ENCODE measurements around the gene GSTA2.
"Not testable (repeated sequence)": the region's sequence is repeated elsewhere in the genome, so short reads cannot be mapped to it uniquely, and the experiment has no call there.

Gene GSTA2

GRCh38 chr6:52763322-52763916 lies at the start of gene GSTA2:
TSS of gene GSTA2 (minus strand) at chr6:52763475. CDS start at chr6:52757947, 5,528 bp downstream.
- DNase-seq: not testable (repeated sequence)

- not testable (repeated sequence) for DNase-seq
Observed at GRCh38 chr6:52809777-52810176, 46.5 kb upstream of the GSTA2 start.

GRCh38 chr6:52808660-52809059 lies 45.4 kb upstream of the GSTA2 start:
- DNase-seq: no peak

GRCh38 chr6:52803668-52804255 lies 40.5 kb upstream of the GSTA2 start, which contains the start of gene GSTA1:
TSS of gene GSTA1 (minus strand) at chr6:52803816. CDS start at chr6:52799267, 4,549 bp downstream.
- not testable (repeated sequence) for DNase-seq

GRCh38 chr6:52802806-52803205 lies 39.5 kb upstream of the GSTA2 start:
- no peak for DNase-seq

- DNase-seq: no peak
Observed at GRCh38 chr6:52801188-52801841, 38.0 kb upstream of the GSTA2 start.

- DNase-seq: not testable (repeated sequence)
Observed at GRCh38 chr6:52799272-52799671, 36.0 kb upstream of the GSTA2 start.

GRCh38 chr6:52794366-52794765 lies 31.1 kb upstream of the GSTA2 start:
- DNase-seq: not testable (repeated sequence)

GRCh38 chr6:52790861-52791260 lies 27.6 kb upstream of the GSTA2 start:
- no peak for DNase-seq

- not testable (repeated sequence) for DNase-seq
Observed at GRCh38 chr6:52789658-52790057, 26.4 kb upstream of the GSTA2 start.

GRCh38 chr6:52788478-52788877 lies 25.2 kb upstream of the GSTA2 start:
- DNase-seq: no peak

- DNase-seq: no peak
Observed at GRCh38 chr6:52787917-52788316, 24.6 kb upstream of the GSTA2 start.

GRCh38 chr6:52786249-52786956 lies 23.1 kb upstream of the GSTA2 start:
- no peak for DNase-seq

- not testable (repeated sequence) for DNase-seq
Observed at GRCh38 chr6:52782696-52783274, 19.5 kb upstream of the GSTA2 start.

GRCh38 chr6:52782209-52782608 lies 18.9 kb upstream of the GSTA2 start:
- not testable (repeated sequence) for DNase-seq

- DNase-seq: no peak
Observed at GRCh38 chr6:52779237-52779636, 16.0 kb upstream of the GSTA2 start.

- not testable (repeated sequence) for DNase-seq
Observed at GRCh38 chr6:52776711-52777351, 13.6 kb upstream of the GSTA2 start.

GRCh38 chr6:52769399-52769798 lies 6.1 kb upstream of the GSTA2 start:
- DNase-seq: not testable (repeated sequence)

GRCh38 chr6:52767658-52768057 lies 4.4 kb upstream of the GSTA2 start:
- DNase-seq: not testable (repeated sequence)

- DNase-seq: not testable (repeated sequence)
Observed at GRCh38 chr6:52761673-52762491, 1.4 kb downstream of the GSTA2 start.

GRCh38 chr6:52760105-52760765 lies 3.0 kb downstream of the GSTA2 start:
- DNase-seq: no peak

All from NCI-H2107 (cell line).